Right renal pelvis (tissue), 4 donors: ENCODE results near the gene C4orf50. TPM values are rescaled to one million over a fixed set of nuclear protein-coding genes. Genes with fewer than 3 reads are reported as not detected.
"Not testable (repeated sequence)": the region's sequence is repeated elsewhere in the genome, so short reads cannot be mapped to it uniquely, and the experiment has no call there.

Experiments
- DNase-seq, 4 donors: peaks; one replicate each; pipeline ENCODE4 v3.0.0-alpha.2; 2013; ENCODE audit warnings: low read depth in 4 of 4, low spot score in 3 of 4, missing footprints in 1 of 4
- polyA plus RNA-seq, 4 donors: library from polyadenylated mRNA; unstranded; fragments of 120-200 nt; gene quantifications; one replicate each; pipeline ENCODE4 v1.2.1, GENCODE V29; 2013; ENCODE audit not compliant: insufficient read length in 4 of 4

The C4orf50 gene
- polyA plus RNA-seq, 4 donors, result 0.01 TPM; not detected in 1

GRCh38 chr4:5874811-5875449, 143.3 kb downstream of the C4orf50 start:
- DNase-seq, result no peak

DNA sequence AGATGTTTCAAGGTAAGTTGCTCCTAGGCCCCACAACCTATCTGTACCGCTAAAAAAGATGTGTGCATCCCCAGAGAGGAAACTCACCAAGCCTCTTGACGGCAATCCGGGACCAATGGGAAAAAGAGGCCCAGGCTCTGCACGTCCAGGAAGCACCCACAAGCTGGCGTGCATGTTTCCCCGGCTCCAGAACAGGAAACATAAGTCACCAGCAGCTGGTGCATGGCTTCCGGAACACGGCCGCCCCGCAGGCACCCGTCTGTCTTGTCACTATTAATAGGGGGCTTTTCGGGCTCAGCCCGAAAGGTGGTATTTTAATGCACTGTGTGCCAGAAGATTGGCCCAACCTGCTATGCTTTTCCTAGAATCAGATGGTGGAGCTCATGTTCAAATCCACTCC, 147.5 kb downstream of the C4orf50 start:
- DNase-seq, result no peak

DNA sequence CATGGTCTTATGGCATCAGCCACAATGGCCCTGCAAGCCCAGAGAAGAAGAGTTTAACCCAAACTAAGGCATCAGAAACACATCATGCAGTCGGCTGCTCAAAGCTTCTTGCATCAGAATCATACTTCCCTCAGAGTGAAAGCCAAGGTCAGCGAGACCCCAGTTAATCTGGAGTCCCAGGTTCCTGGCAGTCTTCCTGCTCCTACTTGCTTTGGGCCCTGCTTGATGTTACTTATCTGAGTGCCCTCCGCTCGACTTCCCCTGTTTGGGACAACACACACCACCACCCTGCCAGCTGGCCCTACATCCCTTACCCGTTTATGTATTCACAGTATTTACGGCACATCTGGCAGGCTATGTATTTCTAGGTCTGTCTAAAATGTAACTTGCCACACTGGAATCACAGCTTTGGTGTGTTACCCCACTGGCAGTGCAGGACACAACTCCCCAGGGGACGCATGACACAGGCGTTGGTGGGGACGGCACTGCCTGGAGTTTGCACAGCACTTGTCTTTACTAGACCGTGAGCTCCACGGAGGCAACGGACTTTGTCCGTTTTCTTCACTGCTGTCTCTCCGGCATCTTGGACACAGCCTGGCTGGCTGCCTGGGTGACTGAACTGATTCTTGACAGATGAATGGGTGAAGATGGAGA, 148.1 kb downstream of the C4orf50 start:
- DNase-seq, result no peak

GRCh38 chr4:5867866-5868265, 150.4 kb downstream of the C4orf50 start:
- DNase-seq, result no peak

DNA sequence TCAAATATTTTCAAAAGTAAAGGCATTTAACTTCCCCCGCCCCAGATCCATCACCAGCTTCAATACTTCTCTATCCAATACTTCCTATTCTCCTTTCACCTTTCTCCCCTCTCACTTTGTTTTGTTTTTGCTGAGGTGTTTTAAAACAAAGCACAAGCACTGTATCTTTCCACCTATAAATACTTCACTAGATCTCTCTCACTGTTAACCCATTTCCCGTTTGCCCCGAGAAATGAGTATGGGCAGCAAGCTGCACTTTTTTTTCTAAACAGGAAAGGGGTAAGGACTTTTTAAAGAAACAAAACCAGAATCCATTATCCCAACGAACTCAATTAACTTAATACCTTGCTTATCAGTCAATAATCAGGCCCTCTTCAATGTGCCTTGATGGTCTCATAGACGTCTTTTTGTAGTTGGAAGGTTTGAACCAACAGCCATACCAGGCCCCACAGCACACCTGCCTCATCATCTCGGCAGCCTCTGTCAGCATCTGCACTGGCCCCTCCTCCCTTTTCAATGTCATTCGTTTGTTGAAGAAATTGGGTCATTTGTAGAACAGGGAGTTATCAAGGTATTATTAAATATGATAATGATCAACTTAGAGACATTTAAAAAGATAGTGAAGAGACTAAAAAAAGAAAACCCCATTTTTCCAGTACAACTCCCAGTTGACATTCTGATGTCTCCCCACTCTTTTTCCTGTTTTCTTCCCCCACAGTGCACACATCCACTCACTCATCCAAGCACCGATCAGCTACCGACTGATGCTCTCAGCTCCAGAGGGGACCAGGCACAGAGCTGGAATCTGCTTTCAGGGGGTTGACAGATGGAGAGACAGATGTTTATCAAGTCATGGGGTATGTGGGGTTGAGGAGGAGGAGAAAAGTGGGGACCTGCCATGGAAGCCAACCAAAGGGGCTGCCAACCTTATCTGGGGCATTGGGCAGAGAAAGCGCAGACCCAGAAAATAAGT, 151.1 kb downstream of the C4orf50 start:
- no peak for DNase-seq

DNA sequence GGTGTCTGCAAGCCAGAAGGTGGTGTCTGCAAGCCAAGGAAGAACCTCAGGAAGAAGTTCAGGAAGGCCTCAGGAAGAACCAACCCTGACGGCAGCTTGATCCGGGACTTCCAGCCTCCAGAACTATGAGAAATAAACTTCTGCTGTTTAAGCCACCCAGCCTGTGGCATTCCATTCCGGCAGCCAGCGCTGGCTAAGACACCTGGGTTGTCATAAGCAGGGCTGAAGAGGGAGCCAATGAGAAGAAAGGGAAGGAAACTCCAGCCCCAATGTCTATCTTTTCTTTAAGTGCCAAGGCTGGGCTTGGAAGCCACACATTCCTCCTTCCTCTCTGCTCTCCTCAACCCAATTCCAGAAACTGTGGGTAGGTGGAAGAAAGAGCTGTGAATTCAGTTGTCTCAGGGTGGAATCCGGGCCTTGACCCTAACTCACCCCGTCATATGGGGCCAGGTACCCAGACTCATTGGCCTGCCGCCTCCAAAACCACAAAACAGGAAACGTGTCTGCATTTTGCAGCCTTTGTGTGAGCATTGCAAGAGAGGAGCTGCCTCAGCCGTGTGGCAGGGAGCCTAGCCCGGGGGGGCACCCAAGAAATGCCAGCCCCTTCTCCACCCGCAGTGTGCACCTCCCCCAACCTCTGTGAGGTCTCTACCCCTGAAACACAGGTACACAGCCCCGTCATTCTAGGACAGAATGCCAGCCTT, 152.2 kb downstream of the C4orf50 start:
- no peak for DNase-seq

- DNase-seq, result no peak
Observed at GRCh38 chr4:5863461-5864113, 154.6 kb downstream of the C4orf50 start.

DNA sequence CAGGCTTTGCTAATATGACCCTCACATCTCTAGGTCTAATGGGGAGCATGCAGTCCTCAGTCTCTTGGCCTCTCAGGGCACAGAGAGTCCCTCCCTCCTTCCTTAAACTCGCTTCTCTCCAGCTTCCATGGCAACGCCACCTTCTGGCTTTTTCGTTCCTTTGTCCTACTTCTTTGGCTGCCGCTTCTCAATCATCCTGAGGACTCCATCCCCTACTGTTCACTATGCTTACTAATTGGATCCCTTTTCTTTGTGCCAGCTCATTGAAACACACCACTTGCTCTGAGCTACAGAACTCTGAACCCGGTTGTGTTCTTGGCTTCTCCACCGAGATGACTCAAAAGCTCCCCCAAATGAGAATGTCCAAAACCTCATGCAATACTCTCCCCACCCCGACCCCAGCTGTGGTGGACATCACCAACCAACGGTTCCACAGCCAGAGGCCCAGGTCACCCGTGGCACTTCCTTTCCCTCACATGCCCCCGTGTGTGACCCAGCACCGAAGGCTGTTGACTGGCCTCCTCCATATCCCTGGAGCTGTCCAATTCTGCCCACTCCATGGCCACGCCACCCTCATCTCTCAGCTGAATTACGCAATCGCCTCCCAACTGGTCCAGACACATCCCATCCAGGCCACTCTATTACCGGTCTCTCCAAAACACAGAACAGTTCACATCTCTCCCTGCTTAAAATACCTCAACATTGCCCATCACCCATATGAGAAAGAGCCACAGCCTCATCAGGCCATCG, 160.0 kb downstream of the C4orf50 start:
- DNase-seq, result no peak

- DNase-seq, result no peak
Observed at GRCh38 chr4:5857199-5857598, 161.0 kb downstream of the C4orf50 start.

DNA sequence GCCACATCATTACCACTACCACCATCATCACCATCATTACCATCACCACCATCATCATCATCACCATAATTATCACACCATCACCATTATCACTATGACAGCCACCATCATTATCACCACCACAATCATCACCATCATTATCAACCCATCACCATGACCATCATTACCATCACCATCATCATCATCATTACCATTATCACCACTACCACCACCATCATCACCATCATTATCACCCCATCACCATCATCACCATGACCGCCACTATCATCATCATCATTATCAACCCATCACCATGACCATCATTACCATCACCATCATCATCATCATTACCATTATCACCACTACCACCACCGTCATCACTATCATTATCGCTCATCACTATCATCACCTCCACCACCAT, 161.9 kb downstream of the C4orf50 start:
- DNase-seq, result not testable (repeated sequence)

- no peak for DNase-seq
Observed at GRCh38 chr4:5854929-5855328, 163.3 kb downstream of the C4orf50 start.

GRCh38 chr4:5852523-5853202, 165.6 kb downstream of the C4orf50 start:
- DNase-seq, result no peak

- no peak for DNase-seq
Observed at GRCh38 chr4:5851637-5852301, 166.5 kb downstream of the C4orf50 start.

Other genes starting within 250 kb of the C4orf50 start
- gene CRMP1, start 125.3 kb downstream of the C4orf50 start, polyA plus RNA-seq, result 10 to 100 TPM; 41.4 to 54.5 (median 51.1) TPM
- under 1 TPM in 2 of 4 donors, not detected in 2; 0.08 to 0.17 TPM for gene JAKMIP1, start 182.1 kb upstream of the C4orf50 start, polyA plus RNA-seq